Measurements from ENCODE around the gene STAT4. TPM values are rescaled to one million over a fixed set of nuclear protein-coding genes. Genes with fewer than 3 reads are reported as not detected.

The STAT4 gene
- total RNA-seq, 4 donors from 2014 or later: 1.0 to 6.6 (median 4.4) TPM

GRCh38 chr2:191020221-191020741, 130.5 kb downstream of the STAT4 start:
- Histone ChIP-seq H3K4me3 (replicated peaks in 1 of 3) (peak overlapping the region; percentile 27 to 75 (median 66)), H3K9me3 (no peaks in the 10 kb centered on the region), H3K27ac (peak overlapping the region; percentile 76 to 83 (median 79)), H3K36me3 (no peaks in the 10 kb centered on the region), H3K27me3 (no peaks in the 10 kb centered on the region), H3K4me1 (peaks cover 0 to 6% of the 10 kb centered on the region in 2 donors)
- 1% methylated on average over 45 to 52 of the region's 59 CpGs for WGBS, 2 donors
- TF ChIP-seq CTCF (IDR thresholded peaks at IDR 0.05): peak in 2 of 6 experiments; percentile 33 to 39
- TF ChIP-seq POLR2A (IDR thresholded peaks at IDR 0.05): peak; percentile 46 to 89
- DNase-seq: peak; percentile 94 to 95
- intact Hi-C loops (cut with DNase I): no loop called here

- H3K4me1 ChIP-seq: peaks cover 6 to 12% of the 10 kb centered on the region in 2 donors
- no peak for DNase-seq
- WGBS, 2 donors: 88 to 92% methylated on average over 3 of the region's 3 CpGs
- intact Hi-C loops (cut with DNase I): no loop called here
- H3K27me3 ChIP-seq: no peaks in the 10 kb centered on the region
- no peak overlapping the region for H3K27ac ChIP-seq
- no peaks in the 10 kb centered on the region for H3K9me3 ChIP-seq
- H3K36me3 ChIP-seq: no peaks in the 10 kb centered on the region
- TF ChIP-seq CTCF (IDR thresholded peaks at IDR 0.05) (no peak), POLR2A (IDR thresholded peaks at IDR 0.05) (no peak)
- H3K4me3 ChIP-seq (replicated peaks in 1 of 3): no peak overlapping the region
Measured at GRCh38 chr2:191019376-191019775, 131.4 kb downstream of the STAT4 start.

GRCh38 chr2:191018643-191019119, 132.1 kb downstream of the STAT4 start:
- Histone ChIP-seq H3K4me1 (peaks cover 7 to 12% of the 10 kb centered on the region in 2 donors), H3K27me3 (no peaks in the 10 kb centered on the region), H3K4me3 (replicated peaks in 1 of 3) (no peak overlapping the region), H3K36me3 (no peaks in the 10 kb centered on the region), H3K27ac (no peak overlapping the region), H3K9me3 (no peaks in the 10 kb centered on the region)
- WGBS, 2 donors: 89 to 92% methylated on average over 3 of the region's 3 CpGs
- TF ChIP-seq POLR2A (IDR thresholded peaks at IDR 0.05): no peak
- no peak for TF ChIP-seq CTCF (IDR thresholded peaks at IDR 0.05)
- DNase-seq: no peak
- intact Hi-C loops (cut with DNase I): no loop called here

DNA sequence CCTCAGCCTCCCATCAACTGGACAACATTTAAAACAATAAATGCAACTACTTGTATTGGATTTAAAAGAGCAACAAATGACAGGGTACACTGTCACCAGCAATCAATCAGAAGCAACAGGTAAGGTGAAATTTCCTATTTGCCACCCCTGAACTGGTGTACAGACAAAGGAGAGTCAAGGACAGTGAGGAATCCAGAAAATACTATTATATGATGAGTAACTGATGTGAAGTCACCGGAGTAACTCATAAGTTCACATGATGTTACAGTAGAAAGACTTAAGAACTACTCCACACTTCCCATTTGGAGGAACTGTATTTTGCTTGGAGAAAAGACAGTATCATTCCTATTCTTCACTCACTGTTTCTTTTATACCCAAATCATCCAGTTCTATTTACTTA, 132.7 kb downstream of the STAT4 start:
- no peaks in the 10 kb centered on the region for H3K27me3 ChIP-seq
- 82 to 92% methylated on average over 1 of the region's 1 CpG for WGBS, 2 donors
- H3K36me3 ChIP-seq: no peaks in the 10 kb centered on the region
- H3K4me3 ChIP-seq (replicated peaks in 1 of 3): no peak overlapping the region
- no peak for TF ChIP-seq POLR2A (IDR thresholded peaks at IDR 0.05)
- TF ChIP-seq CTCF (IDR thresholded peaks at IDR 0.05): no peak
- DNase-seq: no peak
- no peak overlapping the region for H3K27ac ChIP-seq
- no peaks in the 10 kb centered on the region for H3K9me3 ChIP-seq
- intact Hi-C loops (cut with DNase I): no loop called here
- peaks cover 10 to 12% of the 10 kb centered on the region in 2 donors for H3K4me1 ChIP-seq

DNA sequence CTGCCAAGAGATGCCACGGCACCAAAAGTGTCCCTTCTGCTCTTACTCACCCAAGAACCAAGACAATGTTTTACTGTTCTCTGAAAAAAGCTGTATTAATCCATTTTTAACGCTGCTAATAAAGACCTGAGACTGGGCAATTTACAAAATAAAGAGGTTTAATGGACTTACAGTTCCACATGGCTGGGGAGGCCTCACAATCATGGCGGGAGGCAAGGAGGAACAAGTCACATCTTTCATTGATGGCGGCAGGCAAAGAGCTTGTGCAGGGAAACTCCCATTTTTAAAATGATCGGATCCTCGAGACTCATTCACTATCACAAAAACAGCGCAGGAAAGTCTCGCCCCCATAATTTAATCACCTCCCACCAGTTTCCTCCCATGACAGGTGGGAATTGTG, 135.0 kb downstream of the STAT4 start:
- no peaks in the 10 kb centered on the region for H3K27me3 ChIP-seq
- no peak for DNase-seq
- intact Hi-C loops (cut with DNase I): no loop called here
- no peaks in the 10 kb centered on the region for H3K9me3 ChIP-seq
- peaks cover 17 to 27% of the 10 kb centered on the region in 2 donors for H3K4me1 ChIP-seq
- no peak overlapping the region for H3K4me3 ChIP-seq (replicated peaks in 1 of 3)
- no peak overlapping the region for H3K27ac ChIP-seq
- TF ChIP-seq CTCF (IDR thresholded peaks at IDR 0.05) (no peak), POLR2A (IDR thresholded peaks at IDR 0.05) (no peak)
- 83 to 92% methylated on average over 8 of the region's 8 CpGs for WGBS, 2 donors
- no peaks in the 10 kb centered on the region for H3K36me3 ChIP-seq

All from thyroid gland (tissue), 4 donors.